Neural cell (in vitro differentiated cells): ENCODE measurements around the gene SLAIN2. TPM values are rescaled to one million over a fixed set of nuclear protein-coding genes. Genes with fewer than 3 reads are reported as not detected.
"Not testable (repeated sequence)": the region's sequence is repeated elsewhere in the genome, so short reads cannot be mapped to it uniquely, and the experiment has no call there.

Experiments
- H2AFZ ChIP-seq: fragments of 200-600, 300-800 bp; sonication (generic), shearing (Covaris generic); 2 replicates; pipeline ENCODE4 v1.6.0; 2014; ENCODE audit warnings: low read depth, mild to moderate bottlenecking, antibody characterized with exemption, low read length, moderate library complexity
- H3F3A ChIP-seq: fragments of 200-600 bp; shearing (Covaris generic); 2 replicates; pipeline ENCODE4 v1.6.1; 2016; ENCODE audit warnings: mild to moderate bottlenecking, moderate library complexity, mixed read lengths, antibody characterized with exemption, low read length; ENCODE audit not compliant: insufficient read depth, poor library complexity, severe bottlenecking
- H3K27ac ChIP-seq: fragments of 200-600, 300-800 bp; sonication (generic), shearing (Covaris generic); 2 replicates; pipeline ENCODE4 v1.5.1; 2014; ENCODE audit warnings: mild to moderate bottlenecking, low read length, moderate library complexity
- H3K27me3 ChIP-seq: fragments of 300-800, 200-600 bp; sonication (generic), shearing (Covaris generic); 2 replicates; pipeline ENCODE4 v1.6.0; 2014; ENCODE audit warnings: mild to moderate bottlenecking, low read depth, low read length, moderate library complexity; ENCODE audit not compliant: insufficient read depth
- H3K36me3 ChIP-seq: fragments of 300-800, 200-600 bp; sonication (generic), shearing (Covaris generic); 2 replicates; pipeline ENCODE4 v1.5.1; 2014; ENCODE audit warnings: mild to moderate bottlenecking, antibody characterized with exemption, low read length, moderate library complexity; ENCODE audit not compliant: insufficient read depth
- H3K4me2 ChIP-seq: fragments of 300-800, 200-600 bp; sonication (generic), shearing (Covaris generic); 2 replicates; pipeline ENCODE4 v1.6.0; 2014; ENCODE audit warnings: mild to moderate bottlenecking, low read length
- H3K4me3 ChIP-seq: fragments of 300-800, 200-600 bp; sonication (generic), shearing (Covaris generic); 2 replicates; pipeline ENCODE4 v1.5.1; 2014; ENCODE audit warnings: mild to moderate bottlenecking, low read length, moderate library complexity
- H3K79me2 ChIP-seq: fragments of 200-600 bp; shearing (Covaris generic); replicated peaks from 2 replicates; pipeline ENCODE4 v1.6.0; 2014; ENCODE audit warnings: mild to moderate bottlenecking, low read length, moderate library complexity; ENCODE audit not compliant: insufficient read depth
- H3K9ac ChIP-seq: fragments of 300-800, 200-600 bp; sonication (generic), shearing (Covaris generic); 2 replicates; pipeline ENCODE4 v1.6.1; 2016; ENCODE audit warnings: mild to moderate bottlenecking, low read length, mixed read lengths
- H3K9me2 ChIP-seq: fragments of 200-600 bp; shearing (Covaris generic); 2 replicates; pipeline ENCODE4 v1.6.1; 2016; ENCODE audit warnings: mild to moderate bottlenecking, low read length, mixed read lengths; ENCODE audit not compliant: insufficient read depth
- H3K9me3 ChIP-seq: fragments of 200-600, 300-800 bp; sonication (generic), shearing (Covaris generic); 2 replicates; pipeline ENCODE4 v1.6.1; 2016; ENCODE audit warnings: mild to moderate bottlenecking, mixed run types, low read length, moderate library complexity, mixed read lengths
- H4K20me1 ChIP-seq: fragments of 200-600 bp; shearing (Covaris generic); 2 replicates; pipeline ENCODE4 v1.6.1; 2016; ENCODE audit warnings: mild to moderate bottlenecking, mixed run types; ENCODE audit not compliant: insufficient read depth
- EP300 ChIP-seq: fragments of 450-650 bp; conservative IDR thresholded peaks from 2 replicates; pipeline ENCODE4 v1.6.1; 2014; ENCODE audit warnings: antibody characterized with exemption, mild to moderate bottlenecking, moderate library complexity; ENCODE audit not compliant: poor library complexity, severe bottlenecking
- EZH2 ChIP-seq: fragments of 200-600, 300-800 bp; shearing (Covaris generic), sonication (generic); IDR thresholded peaks from 2 replicates; pipeline ENCODE4 v1.6.1; 2014; ENCODE audit warnings: antibody characterized with exemption, low read length, borderline replicate concordance, mild to moderate bottlenecking; ENCODE audit not compliant: insufficient read depth, poor library complexity, severe bottlenecking
- MXI1 ChIP-seq: fragments of 450-650 bp; conservative IDR thresholded peaks from 2 replicates; pipeline ENCODE4 v1.6.1; 2014; ENCODE audit warnings: antibody characterized with exemption, mild to moderate bottlenecking; ENCODE audit not compliant: poor library complexity, severe bottlenecking
- POLR2AphosphoS5 ChIP-seq: IDR thresholded peaks from 2 replicates; pipeline ENCODE4 v1.6.1; 2012
- RAD21 ChIP-seq: fragments of 450-650 bp; conservative IDR thresholded peaks from 2 replicates; pipeline ENCODE4 v1.6.1; 2014; ENCODE audit warnings: antibody characterized with exemption, mild to moderate bottlenecking, moderate library complexity
- SMC3 ChIP-seq: fragments of 450-650 bp; conservative IDR thresholded peaks from 2 replicates; pipeline ENCODE4 v1.6.1; 2014; ENCODE audit warnings: antibody characterized with exemption, mild to moderate bottlenecking, moderate library complexity; ENCODE audit not compliant: poor library complexity
- TAF1 ChIP-seq: IDR thresholded peaks from 2 replicates; pipeline ENCODE4 v1.6.1; 2012; ENCODE audit warnings: low read depth
- polyA plus RNA-seq: library from polyadenylated mRNA; depleted of rRNA; stranded (reverse); fragments of >200 nt; gene quantifications from 2 replicates; pipeline ENCODE4 v1.2.3, GENCODE V29; 2014
- TF ChIP-seq, protein P1 (sequence below): IDR thresholded peaks from 2 replicates; pipeline ENCODE4 v1.6.1; 2012; ENCODE audit warnings: borderline replicate concordance
- TF ChIP-seq, protein P2 (sequence below): fragments of 450-650 bp; IDR thresholded peaks from 2 replicates; pipeline ENCODE4 v1.5.1; 2014; ENCODE audit warnings: antibody characterized with exemption, mild to moderate bottlenecking, moderate library complexity; ENCODE audit not compliant: poor library complexity, severe bottlenecking

SLAIN2 gene
- polyA plus RNA-seq, 1 donor from 2014 or later: 43.2 TPM

DNA sequence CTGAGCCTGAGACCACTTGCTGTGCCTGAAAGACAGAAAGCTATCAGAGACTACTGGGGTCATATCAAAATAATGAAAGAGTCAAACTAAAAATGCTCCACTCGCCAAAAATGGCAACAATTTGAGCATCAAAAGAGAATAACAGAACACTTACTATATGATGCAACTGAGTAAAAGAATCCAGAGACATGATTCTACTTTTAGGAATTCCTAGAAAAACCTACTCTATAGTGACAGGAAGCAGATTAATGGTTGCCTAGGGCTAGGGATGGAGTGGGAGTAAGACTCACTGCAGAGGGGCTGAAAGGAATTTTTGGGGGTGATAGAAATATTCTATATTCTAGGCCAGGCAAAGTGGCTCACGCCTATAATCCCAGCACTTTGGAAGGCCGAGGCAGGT is 29.4 kb upstream of the SLAIN2 start:
- TF ChIP-seq, protein P1, sequence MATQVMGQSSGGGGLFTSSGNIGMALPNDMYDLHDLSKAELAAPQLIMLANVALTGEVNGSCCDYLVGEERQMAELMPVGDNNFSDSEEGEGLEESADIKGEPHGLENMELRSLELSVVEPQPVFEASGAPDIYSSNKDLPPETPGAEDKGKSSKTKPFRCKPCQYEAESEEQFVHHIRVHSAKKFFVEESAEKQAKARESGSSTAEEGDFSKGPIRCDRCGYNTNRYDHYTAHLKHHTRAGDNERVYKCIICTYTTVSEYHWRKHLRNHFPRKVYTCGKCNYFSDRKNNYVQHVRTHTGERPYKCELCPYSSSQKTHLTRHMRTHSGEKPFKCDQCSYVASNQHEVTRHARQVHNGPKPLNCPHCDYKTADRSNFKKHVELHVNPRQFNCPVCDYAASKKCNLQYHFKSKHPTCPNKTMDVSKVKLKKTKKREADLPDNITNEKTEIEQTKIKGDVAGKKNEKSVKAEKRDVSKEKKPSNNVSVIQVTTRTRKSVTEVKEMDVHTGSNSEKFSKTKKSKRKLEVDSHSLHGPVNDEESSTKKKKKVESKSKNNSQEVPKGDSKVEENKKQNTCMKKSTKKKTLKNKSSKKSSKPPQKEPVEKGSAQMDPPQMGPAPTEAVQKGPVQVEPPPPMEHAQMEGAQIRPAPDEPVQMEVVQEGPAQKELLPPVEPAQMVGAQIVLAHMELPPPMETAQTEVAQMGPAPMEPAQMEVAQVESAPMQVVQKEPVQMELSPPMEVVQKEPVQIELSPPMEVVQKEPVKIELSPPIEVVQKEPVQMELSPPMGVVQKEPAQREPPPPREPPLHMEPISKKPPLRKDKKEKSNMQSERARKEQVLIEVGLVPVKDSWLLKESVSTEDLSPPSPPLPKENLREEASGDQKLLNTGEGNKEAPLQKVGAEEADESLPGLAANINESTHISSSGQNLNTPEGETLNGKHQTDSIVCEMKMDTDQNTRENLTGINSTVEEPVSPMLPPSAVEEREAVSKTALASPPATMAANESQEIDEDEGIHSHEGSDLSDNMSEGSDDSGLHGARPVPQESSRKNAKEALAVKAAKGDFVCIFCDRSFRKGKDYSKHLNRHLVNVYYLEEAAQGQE: no peak
- TF ChIP-seq RAD21 (no peak), EP300 (no peak), MXI1 (no peak), EZH2 (no peak), POLR2AphosphoS5 (no peak), TAF1 (no peak), SMC3 (no peak)
- TF ChIP-seq, protein P2, sequence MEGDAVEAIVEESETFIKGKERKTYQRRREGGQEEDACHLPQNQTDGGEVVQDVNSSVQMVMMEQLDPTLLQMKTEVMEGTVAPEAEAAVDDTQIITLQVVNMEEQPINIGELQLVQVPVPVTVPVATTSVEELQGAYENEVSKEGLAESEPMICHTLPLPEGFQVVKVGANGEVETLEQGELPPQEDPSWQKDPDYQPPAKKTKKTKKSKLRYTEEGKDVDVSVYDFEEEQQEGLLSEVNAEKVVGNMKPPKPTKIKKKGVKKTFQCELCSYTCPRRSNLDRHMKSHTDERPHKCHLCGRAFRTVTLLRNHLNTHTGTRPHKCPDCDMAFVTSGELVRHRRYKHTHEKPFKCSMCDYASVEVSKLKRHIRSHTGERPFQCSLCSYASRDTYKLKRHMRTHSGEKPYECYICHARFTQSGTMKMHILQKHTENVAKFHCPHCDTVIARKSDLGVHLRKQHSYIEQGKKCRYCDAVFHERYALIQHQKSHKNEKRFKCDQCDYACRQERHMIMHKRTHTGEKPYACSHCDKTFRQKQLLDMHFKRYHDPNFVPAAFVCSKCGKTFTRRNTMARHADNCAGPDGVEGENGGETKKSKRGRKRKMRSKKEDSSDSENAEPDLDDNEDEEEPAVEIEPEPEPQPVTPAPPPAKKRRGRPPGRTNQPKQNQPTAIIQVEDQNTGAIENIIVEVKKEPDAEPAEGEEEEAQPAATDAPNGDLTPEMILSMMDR: no peak
- H2AFZ ChIP-seq: no peak overlapping the region

DNA sequence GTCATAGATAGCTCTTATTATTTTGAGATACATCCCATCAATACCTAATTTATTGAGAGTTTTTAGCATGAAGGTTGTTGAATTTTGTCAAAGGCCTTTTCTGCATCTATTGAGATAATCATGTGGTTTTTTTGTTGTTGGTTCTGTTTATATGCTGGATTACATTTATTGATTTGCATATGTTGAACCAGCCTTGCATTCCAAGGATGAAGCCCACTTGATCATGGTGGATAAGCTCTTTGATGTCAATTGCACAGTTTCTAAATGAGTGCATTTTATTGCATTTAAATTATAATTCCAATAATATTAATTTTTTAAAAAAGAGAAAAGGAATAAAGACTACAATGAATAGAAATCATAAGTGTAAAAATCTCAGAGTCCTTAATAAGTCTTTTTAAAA is 26.6 kb upstream of the SLAIN2 start:
- H3K79me2 ChIP-seq, H3K27ac ChIP-seq, H3K9ac ChIP-seq, H3K27me3 ChIP-seq, H2AFZ ChIP-seq, H3K4me2 ChIP-seq, H3K36me3 ChIP-seq, H3F3A ChIP-seq, H3K4me3 ChIP-seq, H3K9me3 ChIP-seq, H3K9me2 ChIP-seq, H4K20me1 ChIP-seq: not testable (repeated sequence)

More for the DNA sequence above, 29.4 kb upstream of the SLAIN2 start:
- H3K27ac ChIP-seq: no peak overlapping the region
- H4K20me1 ChIP-seq: no peaks in the 10 kb centered on the region
- H3K9me3 ChIP-seq: no peaks in the 10 kb centered on the region
- no peak overlapping the region for H3K4me2 ChIP-seq
- no peaks in the 10 kb centered on the region for H3K79me2 ChIP-seq
- no peak overlapping the region for H3K9ac ChIP-seq
- H3K27me3 ChIP-seq: no peaks in the 10 kb centered on the region
- H3F3A ChIP-seq: no peaks in the 10 kb centered on the region
- no peak overlapping the region for H3K4me3 ChIP-seq
- H3K9me2 ChIP-seq: no peaks in the 10 kb centered on the region
- H3K36me3 ChIP-seq: no peaks in the 10 kb centered on the region
